ENCODE data around the gene CCDC51.
"Not testable (repeated sequence)": the region's sequence is repeated elsewhere in the genome, so short reads cannot be mapped to it uniquely, and the experiment has no call there.

The CCDC51 gene

DNA sequence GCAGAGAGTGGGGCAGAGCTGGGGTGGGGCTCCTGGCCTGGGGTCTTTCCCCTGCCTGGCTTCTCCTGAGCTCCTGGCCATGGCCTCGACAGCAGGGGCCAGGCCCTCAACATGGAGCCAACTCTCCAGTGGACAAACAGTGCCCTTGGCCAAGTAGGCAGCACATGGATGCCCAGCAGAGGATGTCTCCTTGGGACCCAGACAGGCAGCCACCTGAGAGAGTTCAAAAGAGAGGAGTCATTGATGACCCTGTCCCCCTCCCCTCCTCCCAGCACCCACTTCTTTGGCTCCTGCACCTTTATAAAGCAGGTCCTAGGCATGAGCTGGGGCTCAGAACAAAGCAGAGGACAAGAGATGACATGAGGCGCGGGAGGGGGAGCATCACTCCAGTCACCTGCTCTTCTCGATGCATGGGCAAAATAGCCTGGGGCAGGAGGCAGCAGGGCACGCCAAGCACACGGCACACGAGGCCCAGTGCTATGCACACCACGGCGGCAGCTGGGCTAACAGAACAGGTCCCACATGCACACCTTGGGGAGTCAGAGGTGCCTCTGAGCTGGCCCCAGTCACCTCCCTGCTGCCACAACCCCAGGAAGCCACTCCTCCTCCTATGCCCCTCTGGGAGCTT lies 36.6 kb upstream of the CCDC51 start:
- DNase-seq (ENCODE audit: low read depth) = no peak
- no peak for TF ChIP-seq CTCF (IDR thresholded peaks at IDR 0.05; ENCODE audit: control insufficient read depth, insufficient read depth, low read depth, low read length, missing control alignments)
- H3K4me3 ChIP-seq (ENCODE audit: control insufficient read depth, low read depth, low read length) = no peak overlapping the region

DNA sequence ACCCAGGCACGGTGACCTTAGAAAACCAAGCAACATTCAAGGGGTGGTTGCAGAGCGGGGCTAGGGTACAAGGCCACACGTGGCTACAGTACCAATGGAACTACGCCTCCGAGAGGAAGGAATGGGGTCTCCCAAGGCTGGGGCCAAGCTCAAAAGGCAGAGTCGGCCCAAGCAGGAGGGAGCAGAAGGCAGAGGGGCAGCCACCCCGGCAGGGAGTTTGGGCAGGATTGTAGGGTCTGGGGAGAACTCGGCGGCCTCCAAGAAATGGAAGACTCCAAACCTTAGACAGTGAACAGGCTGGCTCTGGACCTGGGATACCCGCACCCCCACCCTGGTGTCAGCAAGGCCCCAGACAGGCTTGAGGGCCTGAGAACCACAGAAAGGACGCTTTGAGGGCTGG lies 35.3 kb upstream of the CCDC51 start:
- no peak for DNase-seq (ENCODE audit: low read depth)
- H3K4me3 ChIP-seq (ENCODE audit: control insufficient read depth, low read depth, low read length) = no peak overlapping the region
- TF ChIP-seq CTCF (IDR thresholded peaks at IDR 0.05; ENCODE audit: control insufficient read depth, insufficient read depth, low read depth, low read length, missing control alignments) = no peak

GRCh38 chr3:48474619-48475018 lies 34.7 kb upstream of the CCDC51 start:
- no peak for TF ChIP-seq CTCF (IDR thresholded peaks at IDR 0.05; ENCODE audit: control insufficient read depth, insufficient read depth, low read depth, low read length, missing control alignments)
- H3K4me3 ChIP-seq (ENCODE audit: control insufficient read depth, low read depth, low read length) = no peak overlapping the region
- no peak for DNase-seq (ENCODE audit: low read depth)

DNA sequence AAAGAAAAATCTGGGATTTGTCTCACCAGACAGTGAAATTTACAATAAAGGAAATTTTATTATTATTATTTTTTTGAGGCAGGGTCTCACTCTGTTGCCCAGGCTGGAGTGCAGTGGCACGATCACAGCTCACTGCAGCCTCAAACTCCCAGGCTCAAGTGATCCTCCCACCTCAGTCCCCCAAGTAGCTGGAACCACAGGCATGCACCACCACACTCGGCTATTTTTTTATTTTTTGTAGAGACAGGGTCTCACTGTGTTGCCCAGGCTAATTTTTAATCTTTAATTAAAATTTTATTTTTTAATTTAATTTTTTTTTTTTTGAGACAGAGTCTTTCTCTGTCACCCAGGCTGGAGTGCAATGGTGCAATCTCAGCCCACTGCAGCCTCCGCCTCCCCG lies 34.1 kb upstream of the CCDC51 start:
- not testable (repeated sequence) for H3K4me3 ChIP-seq (ENCODE audit: control insufficient read depth, low read depth, low read length); DNase-seq (ENCODE audit: low read depth)

- DNase-seq (ENCODE audit: low read depth) = no peak
- TF ChIP-seq CTCF (IDR thresholded peaks at IDR 0.05; ENCODE audit: control insufficient read depth, insufficient read depth, low read depth, low read length, missing control alignments) = no peak
- H3K4me3 ChIP-seq (ENCODE audit: control insufficient read depth, low read depth, low read length) = no peak overlapping the region
Observed at GRCh38 chr3:48473617-48473952, 33.7 kb upstream of the CCDC51 start.

GRCh38 chr3:48472923-48473616 lies 33.2 kb upstream of the CCDC51 start:
- H3K4me3 ChIP-seq (ENCODE audit: control insufficient read depth, low read depth, low read length) = peak overlapping the region; percentile 74
- peak; percentile 63 for DNase-seq (ENCODE audit: low read depth)
- TF ChIP-seq CTCF (IDR thresholded peaks at IDR 0.05; ENCODE audit: control insufficient read depth, insufficient read depth, low read depth, low read length, missing control alignments) = peak; percentile 51

DNA sequence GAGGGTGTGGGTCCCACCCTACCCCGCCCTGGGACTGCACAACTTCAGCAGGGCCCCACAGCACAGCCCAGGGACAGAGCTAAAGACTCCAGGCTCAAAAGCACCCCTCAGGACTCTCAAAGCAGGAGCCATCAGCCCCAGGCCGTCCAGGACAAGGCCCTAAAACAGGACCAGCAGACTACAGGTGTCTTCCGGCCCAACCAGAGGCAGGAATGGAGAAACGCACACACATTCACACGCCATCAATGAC lies 32.7 kb upstream of the CCDC51 start:
- peak overlapping the region; percentile 74 for H3K4me3 ChIP-seq (ENCODE audit: control insufficient read depth, low read depth, low read length)
- TF ChIP-seq CTCF (IDR thresholded peaks at IDR 0.05; ENCODE audit: control insufficient read depth, insufficient read depth, low read depth, low read length, missing control alignments) = no peak
- no peak for DNase-seq (ENCODE audit: low read depth)
